Retina (tissue), 1 donor: ENCODE measurements around the gene SEH1L.
"Not testable (repeated sequence)": the region's sequence is repeated elsewhere in the genome, so short reads cannot be mapped to it uniquely, and the experiment has no call there.

Experiments used
- DNase-seq: peaks from one replicate; pipeline ENCODE4 v3.0.0-alpha.2; 2016

SEH1L gene

DNA sequence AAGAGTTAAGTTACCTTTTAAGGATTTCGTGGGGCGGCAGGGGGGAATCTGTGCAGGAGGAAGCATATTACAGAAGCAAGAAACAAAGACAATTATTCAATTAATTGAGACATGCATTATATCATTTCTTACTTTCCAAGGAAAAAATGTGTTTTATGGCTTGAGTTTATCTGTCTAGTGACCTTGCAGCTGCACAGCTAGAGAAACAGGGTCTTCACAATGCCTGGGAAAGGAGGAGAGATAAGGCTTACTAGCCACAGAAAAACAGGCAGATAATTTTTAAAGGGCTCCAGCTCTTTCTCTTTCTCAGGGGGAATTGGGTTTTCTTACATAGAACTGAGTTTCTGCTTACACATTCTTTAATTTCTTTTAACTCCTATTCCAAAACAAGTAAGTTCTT lies 49.5 kb downstream of the SEH1L start:
- DNase-seq, result not testable (repeated sequence)

DNA sequence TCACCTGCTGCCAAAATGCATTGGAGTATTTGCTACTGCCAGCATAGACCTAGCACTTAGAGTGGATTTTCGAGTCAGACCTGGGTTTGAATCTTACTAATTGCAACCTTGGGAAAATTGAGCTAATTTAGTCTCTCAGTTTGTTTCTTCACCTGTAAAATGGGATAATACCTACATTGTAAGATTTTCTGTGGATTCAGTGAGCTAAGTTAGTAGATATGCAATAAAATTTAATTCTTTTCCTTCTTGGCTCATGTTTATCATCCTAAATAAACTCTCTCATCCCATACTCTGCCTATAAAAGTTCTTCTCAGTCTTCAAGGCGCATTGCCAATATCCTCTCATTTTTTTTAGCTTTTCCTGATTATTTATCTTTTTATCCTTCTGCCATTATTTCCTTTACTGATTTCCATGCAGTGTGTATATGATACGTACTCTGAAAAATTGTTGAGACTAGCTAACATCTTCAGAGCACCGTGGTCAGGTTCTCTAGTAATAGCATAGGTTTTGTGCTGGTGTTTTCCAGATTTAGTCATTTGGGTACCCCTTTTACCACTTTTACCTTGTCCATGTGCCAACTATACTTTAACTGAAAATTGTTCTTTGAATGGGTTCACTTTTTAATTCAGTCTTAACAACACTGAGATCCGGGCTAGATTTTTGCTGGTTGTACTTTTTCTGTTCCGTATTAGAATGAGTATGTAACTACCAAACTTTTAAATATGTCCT lies 50.7 kb downstream of the SEH1L start:
- DNase-seq, result no peak

DNA sequence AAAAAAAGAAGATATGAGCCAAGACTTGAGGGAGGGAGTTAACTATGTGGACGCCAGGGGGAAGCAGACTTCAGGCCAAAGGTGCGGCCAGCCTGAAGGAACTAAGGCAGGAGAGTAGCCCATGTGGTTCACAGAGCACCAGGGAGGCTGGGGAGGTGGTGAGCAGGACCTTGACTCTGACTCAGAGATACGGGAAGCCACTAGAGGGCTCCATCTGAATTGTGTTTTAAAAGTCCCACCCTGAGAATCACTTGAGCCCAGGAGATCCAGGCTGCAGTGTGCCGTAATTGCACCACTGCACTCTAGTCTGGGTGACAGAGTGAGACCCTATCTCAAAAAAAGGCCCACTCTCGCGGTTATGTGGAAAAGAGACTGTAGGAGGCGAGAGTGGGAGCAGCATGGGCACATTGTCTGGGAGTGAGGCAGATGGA lies 55.7 kb downstream of the SEH1L start:
- DNase-seq, result peak; percentile 33

DNA sequence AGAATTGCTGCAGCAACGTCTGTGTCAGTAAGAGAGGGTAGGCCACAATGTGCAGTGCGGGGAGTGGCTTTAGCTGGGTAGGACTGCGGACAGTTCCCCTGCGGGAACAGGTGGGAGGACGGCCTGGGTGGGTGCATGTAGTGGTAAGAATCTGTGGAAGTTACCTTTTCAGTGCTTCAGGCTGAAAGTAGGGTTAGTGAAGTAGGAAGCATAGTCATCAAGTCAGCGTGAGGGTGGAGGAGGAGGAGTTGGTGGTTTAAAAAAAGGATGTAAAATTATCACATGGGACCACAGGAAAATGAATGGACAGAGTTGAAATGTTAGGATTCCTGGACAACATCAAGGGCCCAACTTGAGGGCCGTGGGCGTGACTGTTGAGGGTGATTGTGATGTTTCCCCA lies 56.6 kb downstream of the SEH1L start:
- DNase-seq, result no peak

DNA sequence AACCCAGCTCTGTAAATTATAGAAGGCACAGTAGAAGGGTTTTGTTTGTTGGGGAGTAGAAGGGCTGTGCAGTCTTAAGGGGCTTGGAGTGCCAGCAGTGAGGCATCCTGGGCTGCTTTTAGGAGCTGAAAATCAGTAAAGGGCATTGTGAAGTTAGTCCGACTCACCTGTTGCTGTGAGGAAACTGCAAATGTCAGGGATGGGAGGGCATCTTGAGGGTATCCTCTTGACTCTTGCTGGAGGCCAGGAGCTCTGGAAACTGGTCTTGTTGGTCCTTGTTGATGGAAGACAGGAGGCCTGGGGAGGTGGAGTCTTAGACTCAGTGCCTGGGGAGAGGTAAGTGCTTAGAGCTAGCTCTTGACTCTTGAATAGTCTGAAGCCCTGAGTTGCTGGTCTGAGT lies 57.5 kb downstream of the SEH1L start:
- no peak for DNase-seq

DNA sequence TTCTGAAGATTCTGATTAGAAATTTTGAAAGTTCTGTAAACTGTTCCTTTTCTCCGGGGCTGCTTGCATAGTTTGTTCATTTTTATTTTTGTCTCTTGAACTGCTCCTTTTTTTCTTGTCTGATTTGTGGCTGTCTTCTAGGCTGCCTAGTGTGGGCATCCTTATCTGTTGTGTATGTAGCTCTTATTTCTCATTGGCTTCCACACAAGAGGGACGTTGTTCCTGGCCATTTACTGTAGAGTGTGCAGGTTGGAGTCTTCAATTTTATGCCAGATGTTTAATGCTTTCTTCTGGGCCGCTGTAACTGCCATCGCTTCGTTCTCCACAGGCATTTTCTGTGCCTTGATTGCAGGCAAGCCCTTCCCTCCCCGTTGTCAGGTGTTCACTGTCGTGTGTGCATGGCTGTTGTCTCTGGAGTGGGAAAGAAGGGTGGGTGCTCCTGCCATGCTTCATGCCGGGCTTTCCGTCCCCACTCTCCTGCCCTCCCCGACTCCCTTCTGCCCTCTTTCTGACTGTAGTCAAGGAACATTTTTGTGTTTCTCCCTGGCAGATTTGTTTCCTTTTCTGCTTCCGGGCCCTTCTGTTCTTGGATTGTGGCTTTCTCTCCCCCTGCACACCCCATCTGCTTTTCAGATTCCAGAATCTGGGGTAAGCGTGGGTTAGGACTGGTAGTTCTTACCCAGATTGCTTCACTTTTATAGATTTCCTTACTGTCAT lies 58.9 kb downstream of the SEH1L start:
- no peak for DNase-seq

DNA sequence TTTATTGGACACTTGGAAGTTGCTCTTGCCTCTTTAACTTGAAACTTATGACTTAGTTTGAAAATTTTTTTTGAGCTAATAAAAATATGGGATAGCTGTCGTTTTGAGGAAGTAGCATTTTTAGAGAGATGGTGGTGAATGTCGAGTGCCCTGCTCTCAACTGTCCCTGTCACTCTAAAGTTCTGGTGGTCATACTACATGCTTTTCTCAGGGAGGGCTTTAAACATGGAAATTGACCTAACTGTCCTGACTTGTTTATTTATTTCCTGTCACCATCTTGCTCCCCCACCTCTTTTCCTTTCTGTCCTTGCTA lies 59.4 kb downstream of the SEH1L start:
- DNase-seq, result no peak

DNA sequence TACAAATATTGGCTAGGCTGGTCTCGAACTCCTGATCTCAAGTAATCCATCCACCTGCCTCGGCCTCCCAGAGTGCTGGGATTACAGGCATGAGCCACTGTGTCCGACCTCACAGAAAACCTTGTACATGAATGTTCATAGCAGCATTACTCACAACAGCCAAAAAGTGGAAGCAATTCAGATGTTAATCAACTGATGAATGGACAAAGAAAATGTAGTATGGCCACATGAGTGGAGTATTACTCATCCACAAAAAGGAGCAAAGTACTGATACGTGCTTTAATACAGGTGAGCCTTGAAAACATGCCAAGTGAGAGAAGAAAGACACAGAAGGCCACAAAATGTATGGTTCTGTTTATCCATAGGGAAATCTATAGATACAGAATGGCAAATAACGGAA lies 63.9 kb downstream of the SEH1L start:
- DNase-seq, result no peak

DNA sequence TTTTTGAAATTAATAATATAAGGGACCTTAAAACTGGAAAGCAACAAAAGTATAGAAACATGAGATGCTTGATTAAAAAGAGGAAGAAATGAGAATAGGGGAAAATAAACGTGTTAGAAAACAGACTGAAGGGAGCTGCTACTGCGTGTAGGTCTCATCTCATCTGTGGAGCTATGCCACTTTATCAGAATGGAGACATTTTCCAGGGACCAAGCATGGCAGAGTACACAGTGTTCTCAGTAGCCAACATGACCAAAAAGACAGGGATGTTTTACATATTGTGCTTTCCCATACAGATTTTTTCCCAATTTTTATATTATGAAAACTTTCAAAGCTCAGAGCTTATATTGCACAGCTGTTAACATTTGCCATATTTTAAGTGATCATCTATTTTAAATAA lies 66.4 kb downstream of the SEH1L start:
- no peak for DNase-seq

DNA sequence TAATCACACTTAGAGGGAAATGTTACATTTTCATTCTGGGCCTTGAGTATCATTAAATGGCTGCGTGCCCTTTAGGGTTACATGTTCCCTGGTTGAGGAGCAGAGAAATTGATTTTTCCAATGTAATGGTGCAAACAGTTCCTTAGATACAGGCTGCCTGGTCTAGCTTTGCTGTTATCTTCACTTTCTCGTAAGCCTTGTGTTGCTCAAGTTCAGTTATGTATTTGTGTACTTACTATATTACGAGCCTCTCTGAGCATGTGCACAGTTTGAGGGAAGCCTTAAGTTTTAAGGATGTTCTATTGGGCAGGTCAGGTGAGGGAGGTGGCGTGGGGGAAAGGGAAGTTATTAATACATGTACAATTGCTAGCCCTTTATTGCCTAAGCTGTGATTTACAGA lies 67.0 kb downstream of the SEH1L start:
- no peak for DNase-seq

DNA sequence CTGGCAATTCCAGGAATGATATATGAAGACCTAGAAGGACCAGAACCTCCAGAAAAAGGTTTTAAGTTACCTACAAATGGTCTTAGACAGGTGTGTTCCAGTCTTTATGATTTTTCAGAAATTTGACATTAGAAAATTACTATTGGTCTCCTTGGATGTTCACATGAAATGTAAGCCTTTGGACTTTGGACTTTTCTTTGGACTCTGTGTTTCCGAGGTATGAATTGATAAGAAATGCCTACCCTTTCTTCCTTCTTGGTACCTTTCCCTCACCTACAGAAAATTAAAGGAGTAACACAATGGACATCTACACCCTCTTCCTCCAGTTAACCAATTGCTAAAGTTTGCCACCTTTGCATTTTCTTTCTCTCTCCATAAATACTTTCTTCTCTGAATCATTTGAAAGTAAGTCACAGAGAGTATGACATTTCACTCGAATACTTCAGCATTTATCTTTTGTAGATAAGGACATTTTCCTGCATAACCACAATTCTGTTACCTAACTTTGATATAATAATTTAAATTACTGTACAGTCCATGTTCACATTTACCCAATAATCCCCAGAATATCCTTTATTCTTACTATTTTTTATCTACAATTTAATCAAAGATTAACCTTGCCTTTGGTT lies 69.5 kb downstream of the SEH1L start:
- DNase-seq, result no peak

DNA sequence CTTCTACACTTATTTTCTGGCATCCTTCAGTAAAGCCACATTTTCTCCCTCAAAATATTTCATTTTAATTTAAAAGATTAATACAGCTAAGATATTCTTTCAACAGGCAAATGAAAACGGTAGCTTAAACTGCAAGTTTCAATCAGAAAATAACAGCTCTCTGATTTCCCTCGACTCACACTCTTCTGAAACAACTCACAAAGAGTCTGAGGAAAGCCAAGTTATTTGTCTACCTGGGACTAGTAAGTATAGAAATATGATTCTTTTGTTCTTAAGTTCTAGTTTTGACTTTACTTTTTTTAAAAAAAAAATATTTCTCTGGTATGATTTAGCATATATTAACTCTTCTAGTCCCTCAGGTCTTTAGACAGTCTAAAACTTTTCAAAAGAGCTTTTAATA lies 70.6 kb downstream of the SEH1L start:
- no peak for DNase-seq

DNA sequence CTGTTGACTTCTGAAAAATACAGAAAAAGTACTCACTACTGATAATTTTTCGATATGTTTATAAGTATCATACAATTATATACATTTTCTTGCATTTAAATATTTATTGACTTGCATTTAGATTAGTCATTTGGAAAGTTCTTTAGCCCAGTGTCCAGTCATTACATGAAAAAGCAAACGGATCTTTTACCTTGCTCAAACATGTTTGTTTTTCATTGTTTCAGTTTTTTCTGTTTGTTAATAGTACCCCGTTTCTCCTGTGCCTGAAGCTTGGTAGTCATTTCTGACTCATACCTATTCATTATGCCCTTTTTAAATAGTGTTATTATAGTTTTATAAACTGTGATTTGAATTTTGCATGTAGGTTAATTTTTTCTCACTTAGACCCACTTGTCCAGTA lies 71.5 kb downstream of the SEH1L start:
- DNase-seq, result no peak

DNA sequence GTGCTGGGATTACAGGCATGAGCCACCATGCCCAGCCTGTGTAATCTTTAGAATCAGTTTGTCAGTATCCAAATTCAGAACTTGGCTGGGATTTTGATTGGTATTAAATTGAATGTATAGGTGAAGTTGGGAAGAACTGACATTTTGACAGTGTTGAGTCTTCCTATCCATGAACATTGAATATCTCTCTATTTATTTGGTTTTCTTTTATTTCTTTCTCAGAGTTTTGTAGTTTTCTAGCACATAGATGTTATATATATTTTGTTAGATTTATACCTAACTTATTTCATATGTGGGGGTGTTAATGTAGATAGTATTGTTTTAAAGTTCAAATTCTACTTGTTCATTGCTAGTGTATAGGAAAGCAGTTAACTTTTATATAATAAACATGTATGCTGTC lies 74.8 kb downstream of the SEH1L start:
- no peak for DNase-seq

DNA sequence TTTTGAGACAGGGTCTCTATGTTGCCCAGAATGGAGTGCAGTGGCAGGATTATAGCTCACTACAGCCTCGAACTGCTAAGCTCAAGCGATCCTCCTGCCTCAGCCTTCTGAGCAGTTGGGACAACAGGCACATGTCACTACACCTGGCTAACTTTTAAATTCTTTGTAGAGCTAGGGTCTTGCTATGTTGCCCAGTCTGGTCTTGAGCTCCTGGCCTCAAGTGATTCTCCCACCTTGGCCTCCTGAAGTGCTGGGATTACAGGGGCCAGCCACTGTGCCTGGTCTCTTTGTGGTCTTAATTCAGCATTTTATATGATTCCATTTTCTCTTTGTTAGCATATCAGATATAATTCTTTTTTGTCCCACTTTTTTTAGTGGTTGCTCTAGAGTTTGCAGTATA lies 77.4 kb downstream of the SEH1L start:
- DNase-seq, result no peak

DNA sequence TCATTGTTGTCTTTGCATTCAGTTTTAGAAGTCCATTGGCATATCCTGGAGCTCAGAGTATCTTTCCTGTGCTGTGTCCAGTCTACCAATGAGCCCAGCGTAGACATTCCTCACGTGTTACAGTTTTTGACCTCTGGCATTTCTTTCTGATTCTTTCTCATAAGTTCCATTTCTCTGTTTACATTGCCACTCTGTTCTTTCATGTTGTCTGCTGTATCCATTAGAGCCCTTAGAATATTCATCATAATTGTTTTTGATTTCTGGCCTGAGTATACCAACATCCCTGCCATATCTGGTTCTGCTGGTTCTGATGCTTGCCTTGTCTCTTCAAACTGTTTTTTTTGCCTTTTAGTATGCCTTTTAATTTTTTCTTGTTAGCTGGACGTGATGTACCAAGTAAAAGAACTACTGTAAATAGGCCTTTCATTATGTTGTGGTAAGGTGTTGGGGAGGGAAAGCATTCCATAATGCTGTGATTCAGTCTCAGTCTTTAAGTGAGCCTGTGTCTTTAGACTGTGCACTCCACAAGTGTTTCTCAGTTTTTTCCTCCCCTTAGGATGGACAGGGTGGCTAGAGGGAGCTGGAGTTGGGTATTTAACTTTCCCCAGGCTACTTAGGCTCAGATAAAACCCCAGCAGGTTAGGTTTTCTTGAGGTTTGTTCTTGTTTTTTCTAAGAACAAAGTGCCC lies 78.9 kb downstream of the SEH1L start:
- no peak for DNase-seq

DNA sequence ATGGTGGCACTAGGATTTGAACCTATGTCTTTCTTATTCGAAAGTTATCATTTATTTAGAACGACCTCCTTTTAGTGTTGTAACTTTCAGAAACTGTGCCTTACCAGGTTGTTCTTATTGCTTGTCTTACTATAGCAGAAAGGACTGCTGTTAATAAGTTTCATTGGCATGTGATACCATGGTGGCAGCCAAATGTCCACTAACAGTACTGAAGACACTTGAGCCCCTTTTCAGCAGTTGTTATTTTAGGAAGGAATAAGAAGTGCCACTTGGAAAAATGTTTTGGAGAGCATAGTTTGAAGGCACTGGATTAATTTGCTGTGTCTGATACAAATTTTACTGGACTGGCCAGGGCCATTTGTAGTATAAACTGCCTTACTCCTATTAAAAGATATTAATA lies 81.1 kb downstream of the SEH1L start:
- DNase-seq, result no peak

DNA sequence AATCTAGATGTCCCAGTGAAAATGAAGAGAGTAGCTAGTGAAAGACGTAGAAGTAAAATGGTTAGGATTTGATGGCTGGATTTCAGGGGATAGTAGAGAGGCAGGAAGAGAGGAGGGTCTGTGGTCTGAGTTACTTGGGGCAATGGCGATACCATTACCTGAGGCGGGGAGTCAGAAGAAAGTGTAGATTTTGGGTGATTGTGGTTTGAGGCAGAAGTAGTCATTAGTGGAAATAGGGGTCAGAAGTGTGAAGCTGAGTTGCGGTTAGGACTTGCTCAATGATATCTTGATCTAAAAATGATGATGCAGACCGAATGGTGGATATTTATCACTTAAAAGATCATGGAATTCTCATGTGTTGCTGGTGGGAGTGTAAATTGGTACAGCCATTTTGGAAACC lies 84.4 kb downstream of the SEH1L start:
- DNase-seq, result no peak

DNA sequence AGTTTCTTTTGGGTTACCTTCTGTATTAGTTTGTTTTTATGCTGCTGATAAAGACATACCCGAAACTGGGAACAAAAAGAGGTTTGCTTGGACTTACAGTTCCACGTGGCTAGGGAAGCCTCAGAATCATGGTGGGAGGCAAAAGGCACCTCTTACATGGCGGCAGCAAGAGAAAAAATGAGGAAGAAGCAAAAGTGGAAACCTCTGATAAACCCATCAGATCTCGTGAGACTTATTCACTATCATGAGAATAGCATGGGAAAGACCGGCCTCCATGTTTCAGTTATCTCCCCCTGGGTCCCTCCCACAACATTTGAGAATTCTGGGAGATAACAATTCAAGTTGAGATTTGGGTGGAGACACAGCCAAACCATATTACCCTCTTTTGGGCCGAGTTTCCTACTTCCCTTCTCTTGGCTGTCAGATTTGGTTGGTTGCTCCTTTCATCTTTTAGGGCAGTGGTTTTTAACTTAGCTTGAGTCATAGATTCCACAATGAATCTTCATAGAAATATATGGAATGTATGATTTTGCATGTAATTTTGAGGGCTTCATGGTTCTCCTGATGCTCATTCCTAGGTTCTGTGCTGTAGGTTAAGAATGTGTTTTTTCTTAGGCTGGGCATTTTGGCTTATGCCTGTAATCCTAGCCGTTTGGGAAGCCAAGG lies 87.6 kb downstream of the SEH1L start:
- no peak for DNase-seq

DNA sequence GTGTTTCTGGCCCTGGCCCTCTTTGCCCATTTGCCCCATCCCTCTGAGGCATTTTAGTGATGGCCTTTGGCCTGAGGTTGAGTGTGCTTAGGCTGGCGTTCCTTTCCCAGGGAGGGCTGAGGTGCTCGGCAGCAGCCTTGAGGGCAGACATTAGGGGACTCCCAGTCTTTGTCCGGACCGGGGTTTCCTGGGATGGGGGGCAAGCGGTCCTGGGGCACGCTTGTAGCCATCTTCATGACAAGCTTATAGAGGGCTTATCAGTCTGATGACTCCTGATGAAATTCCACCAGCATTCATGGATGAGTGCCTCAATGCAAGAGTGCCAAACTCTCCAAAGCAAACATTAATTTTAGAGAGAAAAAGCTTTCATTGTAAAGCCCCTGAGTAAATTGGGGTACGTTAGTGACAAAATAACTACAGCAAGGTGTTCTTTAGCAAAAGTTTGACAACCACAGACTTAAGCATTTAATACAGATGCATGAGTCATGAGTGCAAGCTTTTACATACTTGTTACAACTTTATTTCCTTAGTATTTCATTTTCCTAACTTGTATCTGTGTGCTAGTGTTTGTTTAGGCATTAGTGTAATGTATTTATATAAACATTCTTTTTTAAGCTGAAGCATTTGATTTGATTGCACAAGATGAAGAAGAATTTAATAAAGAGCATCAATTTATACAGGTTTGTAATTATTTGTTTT lies 89.0 kb downstream of the SEH1L start:
- DNase-seq, result no peak
